ENCODE data around the gene SLC22A16. TPM values are rescaled to one million over a fixed set of nuclear protein-coding genes. Genes with fewer than 3 reads are reported as not detected.

Gene SLC22A16
- total RNA-seq, 1 donor from 2014 or later, result 1.4 TPM

GRCh38 chr6:110404607-110405006, 71.8 kb downstream of the SLC22A16 start:
- DNase-seq (ENCODE audit: low spot score), result peak; percentile 72

- no peak for DNase-seq (ENCODE audit: low spot score)
These were observed 74.7 kb downstream of the SLC22A16 start for GRCh38 chr6:110401585-110402176.

- no peak for DNase-seq (ENCODE audit: low spot score)
These were observed 76.2 kb downstream of the SLC22A16 start for GRCh38 chr6:110400208-110400607.

- no peak for DNase-seq (ENCODE audit: low spot score)
These were observed 77.0 kb downstream of the SLC22A16 start for GRCh38 chr6:110399219-110400071.

GRCh38 chr6:110398778-110399177, 77.6 kb downstream of the SLC22A16 start:
- DNase-seq (ENCODE audit: low spot score), result no peak

GRCh38 chr6:110395221-110395620, 81.2 kb downstream of the SLC22A16 start:
- DNase-seq (ENCODE audit: low spot score), result no peak

- no peak for DNase-seq (ENCODE audit: low spot score)
These were observed 82.0 kb downstream of the SLC22A16 start for GRCh38 chr6:110394409-110394808.

GRCh38 chr6:110392727-110393126, 83.7 kb downstream of the SLC22A16 start:
- no peak for DNase-seq (ENCODE audit: low spot score)

GRCh38 chr6:110390404-110390803, 86.0 kb downstream of the SLC22A16 start:
- no peak for DNase-seq (ENCODE audit: low spot score)

- no peak for DNase-seq (ENCODE audit: low spot score)
These were observed 86.6 kb downstream of the SLC22A16 start for GRCh38 chr6:110389689-110390382.

- no peak for DNase-seq (ENCODE audit: low spot score)
These were observed 88.4 kb downstream of the SLC22A16 start for GRCh38 chr6:110387986-110388385.

GRCh38 chr6:110385458-110385863, 91.0 kb downstream of the SLC22A16 start:
- DNase-seq (ENCODE audit: low spot score), result no peak

GRCh38 chr6:110378552-110378951, 97.9 kb downstream of the SLC22A16 start:
- DNase-seq (ENCODE audit: low spot score), result peak; percentile 80

Other genes starting within 250 kb of the SLC22A16 start
- gene METTL24, start 118.3 kb downstream of the SLC22A16 start, total RNA-seq (ENCODE audit: insufficient read depth, low replicate concordance), result 5.5 TPM
- 0.48 TPM for gene DDO, start 61.0 kb downstream of the SLC22A16 start, total RNA-seq (ENCODE audit: insufficient read depth, low replicate concordance)

All from umbilical cord (tissue), 2 donors.